HTR-8/SVneo (cell line): ENCODE measurements around the gene RAP1GAP.

ENCODE experiments used
- DNase-seq: peaks from one replicate; pipeline ENCODE4 v3.0.0; 2011; ENCODE audit warnings: low spot score, mixed read lengths; ENCODE audit not compliant: insufficient read length
- FAIRE-seq: peaks from 2 replicates; lab custom pipeline; 2011; peaks lifted over from hg19 to GRCh38; lab: Jason Lieb, UNC

Gene RAP1GAP

DNA sequence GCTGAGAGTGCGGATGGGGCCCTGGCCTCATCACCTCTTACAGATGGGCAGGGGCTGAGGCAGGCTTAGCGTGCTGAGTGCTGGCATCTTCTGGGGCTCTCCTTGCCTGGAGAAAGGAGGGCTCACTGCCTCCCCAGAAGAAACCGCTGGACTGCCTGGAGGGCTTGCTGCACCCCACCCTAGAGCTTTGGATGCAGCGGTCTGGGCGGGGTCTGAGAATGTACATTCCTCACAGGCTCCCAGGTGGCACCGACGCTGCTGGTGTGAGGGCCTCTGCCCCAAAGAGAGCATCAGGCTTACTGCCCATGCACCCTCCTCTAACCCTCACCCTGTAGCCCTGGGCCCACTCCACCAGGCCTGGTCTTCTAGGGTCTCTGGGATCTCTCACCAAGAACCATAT, 51.1 kb downstream of the RAP1GAP start:
- DNase-seq, result no peak
- FAIRE-seq, result no peak

DNA sequence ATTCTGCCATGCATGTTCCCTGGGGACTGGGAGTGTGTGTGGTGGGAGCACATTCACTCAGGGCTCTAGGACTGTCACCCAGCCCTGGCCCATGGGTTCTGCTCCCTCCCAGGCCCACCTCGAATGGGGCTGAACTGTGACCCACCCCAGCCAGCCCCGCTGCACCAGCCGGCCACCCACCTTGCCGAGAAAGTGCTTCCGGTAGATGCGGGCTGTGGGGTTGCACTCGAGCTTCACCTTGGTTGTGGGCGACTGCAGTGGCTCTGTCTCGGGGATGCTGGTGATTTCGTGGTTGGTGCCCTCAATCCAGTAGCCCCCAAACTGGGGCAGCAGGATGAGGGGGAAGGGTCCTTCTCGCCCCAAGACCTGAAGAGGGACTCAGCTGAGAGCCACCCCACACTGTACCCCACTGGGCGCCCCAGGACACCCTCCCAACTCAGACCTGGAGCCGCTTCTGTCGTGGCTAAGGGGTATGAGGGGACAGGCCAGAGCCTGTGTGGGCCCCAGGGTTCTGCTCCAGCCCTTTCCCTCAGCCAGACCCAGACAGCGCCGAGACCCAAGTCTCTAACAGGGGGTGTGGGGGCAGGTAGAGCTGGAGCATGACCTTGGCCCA, 51.9 kb downstream of the RAP1GAP start:
- FAIRE-seq, result no peak
- DNase-seq, result no peak

DNA sequence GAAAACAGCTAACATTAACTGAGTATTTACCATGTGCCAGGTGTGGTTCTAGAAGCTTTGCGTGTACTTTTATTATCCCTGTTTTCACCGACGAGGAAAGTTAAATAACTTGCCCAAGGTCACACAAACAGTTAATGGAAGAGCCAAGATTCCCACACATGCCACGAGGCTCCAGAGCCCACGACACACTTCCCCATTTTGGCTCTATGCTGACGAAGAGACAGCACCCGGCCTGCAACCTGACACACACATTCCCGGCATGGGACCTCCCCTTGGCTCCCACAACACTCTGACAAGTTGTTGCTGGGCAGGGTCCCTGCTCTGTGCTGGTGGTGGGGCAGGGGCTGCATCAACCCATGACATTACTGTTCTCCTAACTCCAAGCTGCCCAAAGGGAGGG, 52.8 kb downstream of the RAP1GAP start:
- DNase-seq (no peak), FAIRE-seq (no peak)

DNA sequence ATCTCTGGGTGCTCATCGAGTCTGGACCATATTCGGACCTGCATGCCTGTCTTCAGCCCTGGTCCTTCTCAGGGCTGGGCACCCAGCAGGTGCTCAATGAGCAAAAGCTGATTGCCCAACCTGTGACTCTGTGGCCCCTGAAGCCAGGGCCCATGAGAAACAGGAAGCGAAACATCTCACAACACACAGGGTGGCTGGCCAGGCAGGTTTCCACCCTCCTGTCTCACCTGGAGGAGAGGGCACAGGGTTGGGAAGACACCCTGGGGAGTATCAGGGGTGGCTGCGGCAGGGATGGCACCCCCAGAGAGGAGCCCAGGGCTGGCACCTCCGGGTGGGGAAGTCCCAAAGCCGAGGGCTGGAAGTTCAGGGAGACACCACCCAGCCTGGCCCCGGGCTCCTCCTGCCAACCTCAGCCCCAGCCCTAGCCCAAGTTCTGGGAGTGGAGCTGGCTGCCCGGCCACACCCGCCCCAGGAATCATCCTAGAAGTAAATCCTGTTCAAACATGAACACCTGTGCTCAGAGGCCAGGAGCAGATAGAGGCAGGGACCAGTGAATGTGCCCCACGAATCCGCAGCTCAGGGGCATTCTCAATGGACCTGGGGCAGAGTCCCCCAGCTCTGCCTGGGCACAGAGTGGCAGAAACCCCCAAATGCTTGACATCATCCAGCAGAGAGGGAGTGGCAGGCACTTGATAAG, 54.6 kb downstream of the RAP1GAP start:
- FAIRE-seq, result no peak
- DNase-seq, result no peak

DNA sequence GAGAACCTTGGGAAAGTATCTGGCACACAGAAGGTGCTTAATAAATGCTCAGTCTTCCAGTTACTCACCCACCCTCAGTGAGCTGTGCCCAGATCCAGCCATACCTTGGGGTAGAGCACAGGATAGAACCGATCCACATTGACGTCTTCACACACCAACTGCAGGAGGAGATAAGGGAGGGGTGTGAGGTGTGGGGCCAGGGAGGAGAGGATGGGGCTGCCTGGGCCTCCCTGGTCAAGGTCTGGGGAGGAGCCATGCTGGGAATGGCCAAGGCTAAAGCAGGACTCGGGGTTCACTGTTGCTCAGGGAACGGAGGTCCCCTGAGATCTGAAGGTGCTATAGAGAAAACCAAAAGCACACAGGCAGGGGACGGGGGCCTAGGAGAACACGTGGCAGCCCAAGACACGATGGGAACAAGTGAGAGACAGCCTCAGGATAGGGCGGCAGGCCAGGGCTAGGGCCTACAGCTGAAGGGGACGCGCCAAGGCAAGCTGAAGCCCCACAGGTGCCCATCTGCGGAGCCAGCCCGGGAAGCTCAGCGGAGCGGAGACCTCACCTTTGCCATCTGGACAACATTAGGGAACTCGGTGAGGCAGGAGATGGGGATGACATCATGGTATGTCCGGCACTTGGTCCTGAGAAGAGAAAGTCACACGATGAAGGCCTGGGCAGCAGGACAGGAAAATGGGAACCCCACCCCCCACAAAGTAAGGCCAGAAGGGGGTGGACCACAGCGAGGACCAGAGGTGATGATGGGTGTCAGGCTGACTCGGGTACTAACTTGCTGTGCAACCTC, 55.9 kb downstream of the RAP1GAP start:
- FAIRE-seq (no peak), DNase-seq (no peak)

DNA sequence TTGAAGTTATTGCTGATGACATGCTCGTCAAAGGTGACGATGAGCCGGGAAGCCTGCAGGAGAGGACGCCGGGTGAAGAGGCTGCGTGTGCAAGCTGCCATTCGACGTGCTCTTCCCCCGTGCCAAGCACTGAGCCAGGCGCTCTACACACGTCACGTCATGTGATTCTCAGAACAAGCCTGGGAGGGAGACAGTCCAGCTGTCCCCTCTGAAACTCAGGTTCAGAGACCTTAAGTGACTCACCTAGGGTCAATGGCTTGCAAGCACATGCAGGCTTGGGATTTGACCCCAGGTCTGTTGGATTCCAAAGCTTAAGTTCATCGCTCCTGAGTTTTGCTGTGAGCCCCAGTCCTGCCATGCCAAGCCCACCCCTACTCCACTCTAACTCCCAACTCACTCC, 57.1 kb downstream of the RAP1GAP start:
- FAIRE-seq, result no peak

DNA sequence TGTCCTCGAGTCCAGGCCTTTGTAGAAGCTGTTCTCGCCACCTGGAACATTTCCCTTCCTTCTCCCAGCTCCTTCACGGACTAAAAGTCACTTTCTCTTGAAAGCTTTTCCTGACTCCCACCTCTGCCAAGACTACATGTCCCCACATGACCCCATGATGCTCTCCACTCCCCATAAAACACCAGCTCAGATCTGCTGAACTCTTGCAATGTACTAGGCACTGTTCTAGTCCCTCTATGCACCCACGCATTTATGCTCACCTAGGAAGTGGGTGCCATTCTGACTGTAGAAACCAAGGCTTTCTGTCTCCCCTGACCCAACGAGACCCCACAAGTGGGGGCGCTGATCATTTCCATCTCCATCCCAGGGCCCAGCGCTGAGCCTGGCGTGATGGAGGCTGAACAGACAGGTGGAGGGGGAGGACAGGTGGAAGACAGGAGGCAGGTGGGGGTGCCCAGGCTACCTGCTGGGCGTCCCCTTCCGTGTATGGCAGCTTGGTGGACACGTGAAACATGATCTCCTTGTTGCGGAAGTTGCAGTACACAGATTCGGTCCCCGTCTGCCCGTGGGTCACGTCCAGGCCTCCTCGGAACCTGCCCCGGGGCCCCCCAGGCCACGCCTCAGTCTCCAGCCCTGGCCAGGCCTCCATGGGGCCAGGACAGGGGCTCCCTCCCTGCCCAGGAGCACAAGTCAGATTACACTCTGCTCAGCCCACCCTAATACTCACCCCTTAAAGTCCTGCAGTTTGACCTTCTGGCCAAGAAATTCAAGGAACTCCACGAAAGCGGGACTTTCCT, 58.0 kb downstream of the RAP1GAP start:
- FAIRE-seq, result no peak

More for the DNA sequence above, 57.1 kb downstream of the RAP1GAP start:
- DNase-seq, result no peak

DNA sequence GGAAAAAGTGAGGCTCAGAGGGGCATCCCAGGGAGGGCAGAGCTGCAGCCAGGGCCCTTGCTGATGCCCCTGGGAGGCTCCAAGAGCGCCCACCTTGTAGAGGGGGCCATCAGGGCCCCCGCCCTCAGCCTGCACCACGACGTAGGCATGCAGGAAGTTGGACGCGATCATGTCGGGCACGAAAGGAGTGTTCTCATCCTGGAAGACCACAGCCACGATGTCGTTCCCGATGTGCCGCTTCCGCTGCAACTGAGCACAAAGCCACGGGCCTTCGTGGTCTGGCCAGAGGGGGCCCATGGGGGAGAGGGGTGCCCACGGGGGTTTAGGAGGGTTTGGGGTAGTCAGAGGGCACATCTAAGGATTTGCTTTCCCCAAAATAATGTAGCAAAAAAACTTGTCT, 59.1 kb downstream of the RAP1GAP start:
- no peak for DNase-seq
- no peak for FAIRE-seq

More for the DNA sequence above, 58.0 kb downstream of the RAP1GAP start:
- DNase-seq, result no peak

DNA sequence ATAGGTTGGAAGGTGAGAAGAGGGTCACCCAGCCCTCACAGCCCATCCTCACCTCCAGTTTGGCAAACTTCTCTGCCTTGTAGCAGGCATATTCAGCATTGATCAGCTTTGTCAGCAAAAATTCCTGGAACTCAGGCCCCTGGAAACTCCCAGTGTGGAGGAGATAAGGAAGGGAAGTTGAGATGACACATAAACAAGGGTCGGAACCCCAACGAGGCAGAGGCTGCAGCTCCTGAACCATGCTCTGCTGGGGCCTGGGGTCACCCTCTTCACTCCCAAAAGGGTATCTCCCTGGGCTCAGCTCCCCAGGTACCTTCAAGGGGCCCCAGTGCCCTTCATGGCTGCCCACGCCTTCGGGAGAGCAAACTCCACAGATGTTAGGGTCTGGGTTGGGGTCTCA, 60.4 kb downstream of the RAP1GAP start:
- no peak for FAIRE-seq
- no peak for DNase-seq

DNA sequence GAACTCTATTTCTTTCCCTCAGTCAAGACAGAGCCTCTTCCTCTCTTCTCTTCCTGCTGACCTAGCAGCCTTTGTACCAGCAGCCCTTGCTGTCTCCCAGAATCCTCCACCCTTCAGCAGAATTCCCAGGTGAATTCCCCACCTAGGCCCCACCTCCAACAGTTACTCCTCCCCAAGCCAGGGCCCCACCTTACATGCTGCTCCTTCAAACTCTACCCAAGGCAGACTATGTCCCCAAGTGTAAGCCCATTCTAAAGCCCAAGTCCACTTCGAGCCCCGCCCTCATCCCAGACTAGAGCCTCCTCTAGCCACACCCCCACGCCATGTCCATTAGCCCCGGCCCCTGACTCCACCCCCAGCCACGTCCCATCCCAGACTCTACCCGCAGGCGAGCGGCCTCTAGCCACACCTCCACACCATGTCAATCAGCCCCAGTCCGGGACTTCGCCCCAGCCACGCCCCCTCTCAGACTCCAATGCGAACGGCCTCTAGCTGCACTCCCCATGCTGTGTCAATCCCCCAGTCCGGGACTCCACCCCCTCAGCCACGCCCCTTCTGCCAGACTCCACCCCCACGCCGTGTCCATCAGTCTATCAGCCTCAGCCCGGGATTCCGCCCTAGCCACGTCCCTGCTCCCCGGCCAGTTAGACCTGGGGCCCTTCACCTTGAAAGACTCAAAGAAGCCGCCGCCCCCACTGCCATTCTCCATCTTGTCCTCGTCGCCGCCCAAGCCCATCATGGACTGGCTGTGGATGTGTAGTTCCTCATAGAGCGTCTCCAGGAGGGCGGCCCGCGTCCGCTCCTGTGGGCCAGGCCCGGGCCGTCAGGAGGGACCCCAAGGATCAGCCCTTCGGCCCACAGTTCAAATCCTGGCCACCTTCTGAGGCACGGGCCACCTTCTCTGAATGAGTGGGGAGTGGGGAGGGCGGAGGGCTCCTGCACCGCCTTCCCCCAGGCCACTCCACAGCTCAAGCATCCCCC, 61.3 kb downstream of the RAP1GAP start:
- FAIRE-seq, result no peak

DNA sequence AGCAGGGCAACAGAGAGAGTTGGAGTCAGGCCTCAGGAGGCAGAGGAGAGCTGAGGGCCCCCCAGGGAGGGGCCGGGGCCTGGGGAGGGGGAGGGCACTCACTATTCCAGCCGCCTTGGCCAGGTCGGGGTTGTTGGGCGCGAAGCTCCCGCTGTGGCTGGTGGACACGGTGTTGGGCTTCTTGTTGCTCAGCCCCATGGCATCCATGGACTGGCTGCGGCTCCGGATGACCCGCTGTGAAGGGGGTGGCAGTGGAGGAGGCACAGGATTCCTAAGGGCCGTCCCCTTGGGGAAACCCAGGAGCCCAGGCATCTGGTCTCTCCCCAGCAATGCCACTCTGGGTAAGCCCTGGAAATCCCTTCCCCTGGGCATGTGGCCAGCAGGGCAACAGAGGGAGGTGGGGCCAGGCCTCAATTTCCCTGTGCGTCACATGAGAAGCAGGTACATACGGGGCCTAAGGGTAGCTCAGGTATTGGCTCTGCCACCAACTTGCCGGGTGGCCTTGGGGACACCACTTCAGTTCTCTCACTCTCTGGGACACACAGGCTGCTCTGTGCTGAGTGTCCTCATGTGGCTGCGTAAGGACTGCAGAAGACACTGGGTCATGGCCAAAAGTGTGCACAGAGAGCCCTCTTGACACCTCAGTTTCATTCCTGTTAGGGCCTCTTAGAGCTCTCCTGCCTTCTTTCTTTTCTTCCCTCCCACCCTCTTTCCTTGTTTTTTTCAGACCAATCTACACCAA, 63.0 kb downstream of the RAP1GAP start:
- no peak for DNase-seq
- no peak for FAIRE-seq

More for the DNA sequence above, 61.3 kb downstream of the RAP1GAP start:
- DNase-seq, result no peak

DNA sequence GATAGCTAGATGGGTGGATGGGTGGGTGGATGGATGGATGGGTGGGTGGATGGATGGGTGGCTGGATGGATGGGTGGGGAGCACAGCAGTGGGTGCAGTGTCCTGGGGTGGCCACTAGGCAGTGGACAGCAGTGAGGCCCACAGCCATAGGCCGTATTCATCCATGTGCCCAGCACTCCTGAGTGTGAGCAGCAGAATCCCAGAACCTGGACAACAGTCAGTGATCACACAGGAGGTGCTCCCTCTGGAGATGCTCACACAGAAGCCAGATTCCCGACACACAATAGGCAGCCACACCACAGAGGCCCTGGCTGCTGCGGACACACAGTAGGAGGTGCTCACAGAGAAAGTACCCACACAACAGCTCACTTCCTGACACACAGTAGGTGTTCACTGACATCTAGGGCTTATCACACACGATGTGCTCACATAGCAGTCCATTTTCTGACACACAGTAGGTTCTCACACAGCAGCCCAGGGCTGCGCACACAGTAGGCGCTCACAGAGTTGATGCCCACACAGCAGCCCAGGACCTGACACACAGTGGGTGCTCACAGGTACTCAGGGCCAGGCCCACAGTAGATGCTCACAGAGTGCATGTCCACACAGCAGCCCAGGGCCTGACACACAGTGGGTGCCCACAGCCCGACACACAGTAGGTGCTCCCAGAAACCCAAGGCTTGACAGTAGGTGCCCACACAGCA, 64.0 kb downstream of the RAP1GAP start:
- FAIRE-seq (no peak), DNase-seq (no peak)

DNA sequence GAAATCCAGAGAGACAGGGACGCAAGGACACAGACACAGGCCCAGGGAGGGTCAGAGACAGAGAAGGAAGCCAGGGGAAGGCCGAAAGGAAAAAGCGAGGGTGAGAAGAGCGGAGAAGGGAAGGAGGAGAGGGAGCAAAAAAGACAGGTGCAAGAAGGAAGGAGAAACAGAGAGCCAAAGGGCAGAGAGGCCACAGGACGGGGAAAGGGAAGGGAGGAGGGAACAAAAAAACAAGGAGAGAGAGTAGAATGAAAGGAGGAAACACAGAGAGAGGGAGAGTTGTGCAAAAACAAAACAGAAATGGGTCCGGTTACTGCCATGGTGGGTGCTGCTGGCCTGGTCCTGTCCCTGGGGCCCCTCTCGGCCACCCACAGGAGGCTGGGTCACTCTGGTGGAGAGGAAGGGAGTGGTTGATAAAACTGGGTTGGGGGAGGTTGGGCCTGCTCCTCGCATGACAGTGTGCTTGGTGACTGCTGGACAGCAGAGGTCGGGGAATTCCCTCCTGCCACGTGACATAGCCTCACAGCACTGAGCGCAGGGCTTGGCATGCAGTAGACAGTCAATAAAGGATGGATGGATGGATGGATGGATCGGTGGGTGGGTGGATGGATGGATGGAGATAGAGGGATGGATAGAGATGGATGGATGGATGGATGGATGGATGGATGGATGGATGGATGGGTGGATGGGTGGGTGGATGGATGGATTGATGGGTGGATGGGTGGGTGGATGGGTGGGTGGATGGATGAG, 64.8 kb downstream of the RAP1GAP start:
- DNase-seq (no peak), FAIRE-seq (no peak)

DNA sequence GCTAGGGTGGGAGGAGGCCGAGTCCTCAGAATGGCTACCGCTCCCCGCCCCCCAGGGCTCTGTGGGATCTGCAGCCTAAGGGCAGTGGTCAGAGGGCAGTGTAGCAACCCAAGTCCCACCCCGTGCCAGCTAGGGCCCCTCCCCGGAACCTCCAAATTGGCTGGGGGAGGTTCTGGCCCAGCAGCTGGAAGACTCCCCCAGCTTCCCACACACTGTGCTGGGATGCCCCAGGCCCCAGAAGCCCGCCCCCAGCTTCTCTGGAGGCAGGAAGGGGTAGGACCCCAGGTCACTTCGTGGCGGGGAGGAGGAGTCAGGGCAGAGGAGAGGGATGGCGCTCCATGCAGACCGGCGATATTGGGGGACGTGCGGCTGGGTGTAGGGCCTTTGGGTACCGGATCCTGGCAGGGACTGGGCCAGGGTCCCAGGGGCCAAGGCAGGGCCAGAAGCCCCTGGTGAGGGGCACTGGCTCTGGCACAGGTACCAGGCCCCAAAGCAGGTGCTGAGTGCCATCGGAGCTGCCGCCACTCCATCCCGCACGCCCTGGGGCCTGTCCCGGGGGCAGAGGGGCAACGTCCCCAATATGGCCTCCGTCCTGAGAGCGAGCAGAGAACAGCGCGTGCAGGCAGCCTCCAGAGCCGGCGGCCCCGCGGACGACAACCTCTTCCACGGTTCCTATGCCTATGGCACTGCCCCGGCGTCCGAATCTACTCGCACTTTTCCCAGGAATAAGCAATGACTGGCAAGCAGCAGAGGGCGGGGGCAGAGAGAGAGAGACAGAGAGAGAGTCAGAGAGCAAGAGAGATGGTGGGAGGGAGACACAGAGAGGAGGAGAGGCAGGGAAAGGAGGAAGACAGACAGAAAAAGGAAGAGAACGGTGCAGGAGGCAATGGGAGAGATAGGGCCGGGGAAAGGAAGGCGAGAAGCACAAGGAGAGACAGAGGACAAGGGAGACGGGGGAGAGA, 65.7 kb downstream of the RAP1GAP start:
- FAIRE-seq, result no peak
- DNase-seq, result no peak

DNA sequence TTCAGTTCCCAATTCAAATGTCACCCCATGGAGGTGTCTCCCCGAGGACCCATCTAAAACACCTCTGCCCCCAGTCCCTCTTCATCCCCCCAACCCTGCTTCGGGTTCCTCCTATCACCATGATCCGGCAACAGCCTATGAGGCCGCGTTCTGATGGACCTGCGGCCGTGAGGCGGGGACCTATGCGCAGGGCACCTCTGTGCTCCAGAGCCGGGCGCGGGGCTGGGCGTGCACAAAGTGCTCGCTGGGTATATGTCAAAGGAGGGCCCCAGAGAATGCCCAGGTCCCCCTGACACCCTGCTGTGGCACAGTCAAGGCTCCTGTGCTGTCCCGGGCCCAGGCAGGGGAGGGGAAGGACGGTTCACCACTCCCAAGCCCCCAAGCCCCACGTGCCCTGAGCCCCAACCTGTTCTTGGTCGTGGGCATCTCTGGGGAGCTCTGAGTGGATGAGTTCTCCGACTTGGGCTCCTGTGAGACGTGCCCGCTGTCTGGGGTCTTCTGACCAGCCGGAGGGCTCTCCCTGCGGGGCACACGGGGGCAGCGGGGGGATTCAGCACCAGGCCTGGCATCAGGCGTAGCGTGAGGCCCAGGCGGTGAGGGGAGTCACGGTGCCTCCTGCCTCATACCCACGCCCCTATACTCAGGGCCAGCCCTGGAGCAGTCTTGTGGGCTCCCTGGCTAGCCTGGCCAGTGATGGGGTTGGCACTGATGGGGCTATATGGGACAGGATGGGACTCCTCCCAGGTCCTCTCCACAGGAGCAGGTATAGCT, 67.7 kb downstream of the RAP1GAP start:
- no peak for FAIRE-seq
- no peak for DNase-seq

DNA sequence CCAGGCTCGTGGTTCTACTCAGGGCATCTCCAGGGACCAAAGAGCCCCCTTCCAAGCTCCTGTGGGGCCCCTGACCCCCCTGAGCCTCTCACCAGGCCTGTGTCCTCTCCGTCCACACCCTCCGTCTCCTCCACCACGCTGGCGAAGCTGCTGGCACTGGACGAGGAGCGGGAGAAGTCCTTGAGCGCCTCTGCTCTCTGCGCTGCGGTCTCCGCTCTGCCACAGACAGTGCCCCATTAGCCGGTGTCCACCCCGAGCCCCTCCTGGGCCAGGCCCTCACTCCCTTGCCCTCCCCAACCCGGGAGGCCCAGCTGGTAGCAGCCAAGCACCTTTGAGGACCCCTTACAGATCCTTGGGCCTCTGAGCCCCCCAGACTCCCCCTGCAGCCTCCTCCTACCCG, 69.8 kb downstream of the RAP1GAP start:
- DNase-seq, result no peak
- no peak for FAIRE-seq
